B cell (primary cell): ENCODE results near the gene PFDN2. TPM values are rescaled to one million over a fixed set of nuclear protein-coding genes. Genes with fewer than 3 reads are reported as not detected.

Experiments
- ATAC-seq: fragments of 200-7000 bp; cut with Tn5 transposase; one replicate; pipeline ENCODE4 v1.10.0; 2021; ENCODE audit warnings: low read depth, mild to moderate bottlenecking, moderate number of reproducible peaks, moderate library complexity
- CTCF ChIA-PET: fragments of 350-600 bp; sonication (Branson Sonifier 250); formaldehyde crosslinking; loops from one replicate; lab custom pipeline; 2021; ENCODE audit warnings: antibody characterized with exemption, inconsistent platforms; lab: Charles Lee
- POLR2A ChIA-PET: fragments of 350-600 bp; sonication (Branson Sonifier 250); formaldehyde crosslinking; loops from one replicate; lab custom pipeline; 2021; ENCODE audit warnings: antibody characterized with exemption; lab: Charles Lee
- DNase-seq: peaks from one replicate; pipeline ENCODE4 v3.0.0; 2013
- H2AFZ ChIP-seq: 2 replicates; pipeline ENCODE4 v1.6.1; 2012; ENCODE audit warnings: mild to moderate bottlenecking, low read depth, low read length; ENCODE audit not compliant: insufficient read depth, poor library complexity, severe bottlenecking
- H3K27ac ChIP-seq, 2 donors: 1 replicate in 1 of 2; 2 replicates in 1 of 2; pipeline ENCODE4 v1.5.1; 2012 to 2013; ENCODE audit warnings: low read length in 2 of 2, mild to moderate bottlenecking in 2 of 2, moderate library complexity in 1 of 2
- H3K27me3 ChIP-seq, 4 experiments: fragments of 200-600 bp in 1 of 4; sonication (generic) in 1 of 4; replicated peaks in 1 of 4; 1 replicate in 2 of 4; 2 replicates in 2 of 4; pipeline versions ENCODE4 v1.6.1 to v1.7.0; 2013 to 2016; ENCODE audit warnings: low read length in 3 of 4, mild to moderate bottlenecking in 2 of 4, mixed read lengths in 1 of 4, moderate library complexity in 1 of 4; ENCODE audit not compliant: insufficient read depth in 4 of 4, control insufficient read depth in 3 of 4; ENCODE audit errors: control extremely low read depth in 1 of 4
- H3K36me3 ChIP-seq, 2 experiments: replicated peaks in 1 of 2; 1 replicate in 1 of 2; 2 replicates in 1 of 2; pipeline versions ENCODE4 v1.6.1 to v1.7.1; 2013; ENCODE audit warnings: low read length in 1 of 2; ENCODE audit not compliant: insufficient read depth in 2 of 2, control insufficient read depth in 1 of 2; ENCODE audit errors: control extremely low read depth in 1 of 2, extremely low read depth in 1 of 2
- H3K4me1 ChIP-seq, 2 donors: fragments of 200-600 bp in 1 of 2; sonication (generic) in 1 of 2; 1 replicate in 1 of 2; 2 replicates in 1 of 2; pipeline versions ENCODE4 v1.5.1 to v1.6.1; 2013 to 2017; ENCODE audit warnings: low read length in 2 of 2; ENCODE audit not compliant: control insufficient read depth in 2 of 2, insufficient read depth in 2 of 2
- H3K4me2 ChIP-seq: replicated peaks from 2 replicates; pipeline ENCODE3; 2012; ENCODE audit warnings: mild to moderate bottlenecking, low read depth, low read length; ENCODE audit not compliant: poor library complexity, severe bottlenecking
- H3K4me3 ChIP-seq, 5 experiments: fragments of 200-600 bp in 1 of 5; sonication (generic) in 1 of 5; 1 replicate in 3 of 5; 2 replicates in 2 of 5; pipeline versions ENCODE4 v1.5.1 to v1.7.0; 2011 to 2016; ENCODE audit warnings: low read length in 4 of 5, mild to moderate bottlenecking in 4 of 5, low read depth in 2 of 5, control low read depth in 1 of 5, moderate library complexity in 1 of 5; ENCODE audit not compliant: insufficient read depth in 1 of 5; ENCODE audit errors: control extremely low read depth in 1 of 5, extremely low read depth in 1 of 5
- H3K79me2 ChIP-seq: fragments of 200-600 bp; sonication (generic); one replicate; pipeline ENCODE4 v1.6.0; 2016; ENCODE audit warnings: low read length; ENCODE audit not compliant: control insufficient read depth, insufficient read depth
- H3K9ac ChIP-seq: fragments of 200-600 bp; sonication (generic); 2 replicates; pipeline ENCODE4 v1.6.1; 2017; ENCODE audit warnings: mild to moderate bottlenecking, low read length, moderate library complexity
- H3K9me3 ChIP-seq, 3 donors: one replicate each; pipeline versions ENCODE4 v1.6.1 to v1.7.1; 2013; ENCODE audit warnings: low read length in 2 of 3; ENCODE audit not compliant: control insufficient read depth in 2 of 3, insufficient read depth in 1 of 3; ENCODE audit errors: control extremely low read depth in 1 of 3
- H4K20me1 ChIP-seq: 2 replicates; pipeline ENCODE4 v1.6.0; 2012; ENCODE audit warnings: mild to moderate bottlenecking, low read length; ENCODE audit not compliant: insufficient read depth, control insufficient read depth, poor library complexity, severe bottlenecking
- H3K27ac Mint-ChIP-seq: one replicate; pipeline ENCODE4 v1.8.0; 2021; ENCODE audit warnings: mixed read lengths
- H3K27me3 Mint-ChIP-seq: one replicate; pipeline ENCODE4 v1.8.0; 2021; ENCODE audit warnings: mixed read lengths
- H3K4me1 Mint-ChIP-seq: one replicate; pipeline ENCODE4 v1.8.0; 2021; ENCODE audit warnings: mixed read lengths
- H3K4me3 Mint-ChIP-seq: one replicate; pipeline ENCODE4 v1.8.0; 2021; ENCODE audit warnings: mixed read lengths
- H3K9me3 Mint-ChIP-seq: one replicate; pipeline ENCODE4 v1.8.0; 2022; ENCODE audit warnings: mixed read lengths; ENCODE audit not compliant: insufficient read depth
- EZH2 ChIP-seq: IDR thresholded peaks from 2 replicates; pipeline ENCODE4 v1.6.1; 2012; ENCODE audit warnings: borderline replicate concordance, low read depth, mild to moderate bottlenecking, moderate library complexity, low read length; ENCODE audit not compliant: insufficient read depth, poor library complexity, severe bottlenecking
- WGBS: methylation state at CpG from one replicate; pipeline ENCODE4 v1.1.5; 2013; ENCODE audit warnings: missing lambda C conversion rate; ENCODE audit not compliant: insufficient coverage; 5-methylcytosine and 5-hydroxymethylcytosine counted together
- intact Hi-C: fragments of 100-400 bp; cut with micrococcal nuclease; formaldehyde crosslinking; loops from one replicate; pipeline ENCODE4 v1.10.0; 2022
- polyA plus RNA-seq: library from polyadenylated mRNA; depleted of rRNA; stranded (reverse); fragments of >200 nt; gene quantifications from 2 replicates; pipeline ENCODE4 v1.2.3, GENCODE V29; 2012
- total RNA-seq, 2 donors: library from RNA; stranded (reverse); fragments of 120-200 nt in 1 of 2; gene quantifications; 1 replicate in 1 of 2; 2 replicates in 1 of 2; pipeline versions ENCODE4 v1.2.3 to v1.2.4, GENCODE V29; 2013 to 2022
- TF ChIP-seq, protein P1 (sequence below): fragments of 200-600 bp; IDR thresholded peaks from one replicate; pipeline ENCODE4 v1.8.0; 2022; ENCODE audit warnings: antibody characterized with exemption, mild to moderate bottlenecking

The PFDN2 gene
- total and polyA plus RNA-seq, 2 donors (not counting 1 experiment from before 2014, with no cell fraction given): 29.9 to 43.2 TPM

DNA sequence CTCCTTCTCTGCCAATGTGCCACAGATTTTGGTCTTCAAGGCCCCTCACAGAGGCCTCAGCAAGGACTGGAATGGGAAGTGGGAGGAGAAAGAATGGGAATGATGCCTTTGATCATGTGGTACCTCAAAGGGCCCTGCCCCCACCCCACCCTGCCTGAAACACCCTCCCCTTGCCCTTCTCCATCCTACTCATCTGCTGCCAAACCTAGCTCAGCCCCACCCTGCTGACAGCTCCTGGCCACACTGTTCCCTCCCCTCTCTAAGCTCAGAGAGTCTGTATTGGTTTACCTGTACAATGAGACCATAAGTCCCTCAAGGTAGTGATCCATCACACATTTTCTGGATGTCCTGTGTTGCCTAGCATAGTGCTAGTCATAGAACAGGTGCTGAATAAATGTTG is 41.4 kb downstream of the PFDN2 start:
- Histone ChIP-seq H3K79me2 (peaks cover 17% of the 10 kb centered on the region), H3K4me3 (no peak overlapping the region), H3K4me1 (peaks cover 0 to 6% of the 10 kb centered on the region in 2 donors), H2AFZ (no peak overlapping the region), H3K9me3 (no peaks in the 10 kb centered on the region), H3K9ac (no peak overlapping the region), H4K20me1 (no peaks in the 10 kb centered on the region), H3K4me2 (no peak overlapping the region), H3K36me3 (no peaks in the 10 kb centered on the region), H3K27ac (no peak overlapping the region), H3K27me3 (no peaks in the 10 kb centered on the region)
- ATAC-seq (no peak), DNase-seq (no peak)
- TF ChIP-seq EZH2: no peak
- TF ChIP-seq, protein P1, sequence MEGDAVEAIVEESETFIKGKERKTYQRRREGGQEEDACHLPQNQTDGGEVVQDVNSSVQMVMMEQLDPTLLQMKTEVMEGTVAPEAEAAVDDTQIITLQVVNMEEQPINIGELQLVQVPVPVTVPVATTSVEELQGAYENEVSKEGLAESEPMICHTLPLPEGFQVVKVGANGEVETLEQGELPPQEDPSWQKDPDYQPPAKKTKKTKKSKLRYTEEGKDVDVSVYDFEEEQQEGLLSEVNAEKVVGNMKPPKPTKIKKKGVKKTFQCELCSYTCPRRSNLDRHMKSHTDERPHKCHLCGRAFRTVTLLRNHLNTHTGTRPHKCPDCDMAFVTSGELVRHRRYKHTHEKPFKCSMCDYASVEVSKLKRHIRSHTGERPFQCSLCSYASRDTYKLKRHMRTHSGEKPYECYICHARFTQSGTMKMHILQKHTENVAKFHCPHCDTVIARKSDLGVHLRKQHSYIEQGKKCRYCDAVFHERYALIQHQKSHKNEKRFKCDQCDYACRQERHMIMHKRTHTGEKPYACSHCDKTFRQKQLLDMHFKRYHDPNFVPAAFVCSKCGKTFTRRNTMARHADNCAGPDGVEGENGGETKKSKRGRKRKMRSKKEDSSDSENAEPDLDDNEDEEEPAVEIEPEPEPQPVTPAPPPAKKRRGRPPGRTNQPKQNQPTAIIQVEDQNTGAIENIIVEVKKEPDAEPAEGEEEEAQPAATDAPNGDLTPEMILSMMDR: no peak
- Mint-ChIP-seq H3K9me3 (no peaks in the 10 kb centered on the region), H3K27ac (no peak overlapping the region), H3K4me3 (no peak overlapping the region), H3K27me3 (peaks cover 4% of the 10 kb centered on the region), H3K4me1 (peaks cover 5% of the 10 kb centered on the region)
- POLR2A ChIA-PET: interaction anchor here (0.6 to 1.2 kb wide), 2 partner anchors 30 to 295 kb away, joined by 3 read pairs; partner anchors contain the start of gene USF1
- intact Hi-C loops: no loop called here
- CTCF ChIA-PET: interaction anchor here (0.7 to 1.7 kb wide), 3 partner anchors 63 to 710 kb away, joined by 3 to 5 read pairs (median 3); no protein-coding TSS in a partner anchor

DNA sequence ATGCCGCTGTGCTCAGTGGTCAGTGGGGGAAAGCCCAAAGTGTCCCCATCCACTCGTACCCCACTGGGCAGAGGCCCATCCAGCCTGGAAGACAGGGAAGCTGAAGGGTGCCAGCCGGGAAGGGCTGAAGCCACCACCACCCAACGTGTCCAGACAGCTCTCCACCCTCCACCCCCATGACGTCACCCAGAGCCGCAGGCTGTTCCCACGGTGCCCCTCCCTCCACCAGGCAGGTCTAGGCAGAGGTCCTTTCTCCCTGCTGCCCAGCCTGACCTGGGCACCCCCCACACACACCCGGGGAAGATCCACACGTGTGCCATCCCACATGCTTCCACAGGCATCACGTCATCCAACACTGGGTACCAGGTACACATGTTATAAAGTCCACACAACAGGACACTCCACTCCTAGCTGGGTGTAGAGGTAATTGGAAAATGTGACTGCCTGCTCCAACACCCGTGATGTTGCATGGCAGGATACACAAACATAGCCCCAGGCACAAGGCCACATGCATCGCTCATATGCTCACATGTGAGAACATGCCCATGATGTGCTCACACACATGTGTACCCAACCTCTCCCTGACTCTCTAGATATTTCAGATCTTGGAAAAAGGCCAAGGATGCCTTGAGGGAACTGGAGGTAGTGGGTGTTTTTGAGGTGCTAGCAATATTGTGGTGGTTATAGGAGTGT is 43.0 kb downstream of the PFDN2 start:
- Histone ChIP-seq H2AFZ (no peak overlapping the region), H4K20me1 (no peaks in the 10 kb centered on the region), H3K36me3 (no peaks in the 10 kb centered on the region), H3K4me1 (peaks cover 8 to 21% of the 10 kb centered on the region in 2 donors), H3K27ac (no peak overlapping the region), H3K9ac (no peak overlapping the region), H3K27me3 (no peaks in the 10 kb centered on the region), H3K4me3 (no peak overlapping the region), H3K4me2 (no peak overlapping the region), H3K79me2 (peaks cover 24% of the 10 kb centered on the region), H3K9me3 (no peaks in the 10 kb centered on the region)
- ChIA-PET POLR2A (interaction anchor here (0.6 to 1.2 kb wide), 2 partner anchors 22 to 29 kb away, joined by 3 to 4 read pairs; partner anchors contain the start of gene USF1), CTCF (interaction anchor here (0.9 to 8.9 kb wide), 5 partner anchors 12 to 91 kb away, joined by 3 to 142 read pairs (median 3); partner anchors contain the start of genes KLHDC9 and PPOX)
- Mint-ChIP-seq H3K27me3 (no peaks in the 10 kb centered on the region), H3K9me3 (no peaks in the 10 kb centered on the region), H3K4me1 (peaks cover 16% of the 10 kb centered on the region), H3K27ac (no peak overlapping the region), H3K4me3 (no peak overlapping the region)
- DNase-seq (no peak), ATAC-seq (no peak)
- WGBS: 98% methylated on average over 9 of the region's 12 CpGs
- intact Hi-C loops: no loop called here
- no peak for TF ChIP-seq EZH2
- TF ChIP-seq, protein P1: no peak
